NCI-H526 treated with DMSO at 0.1 percent for 48 hours (cell line): Measurements from ENCODE around the gene ATP6V0C.
"Not testable (repeated sequence)": the region's sequence is repeated elsewhere in the genome, so short reads cannot be mapped to it uniquely, and the experiment has no call there.

ENCODE experiments used
- DNase-seq: peaks from one replicate; lab custom pipeline; 2025; lab: John Stamatoyannopoulos, UW

Gene ATP6V0C

GRCh38 chr16:2529061-2529931, 15.5 kb downstream of the ATP6V0C start:
- no peak for DNase-seq

GRCh38 chr16:2529961-2530628, 16.3 kb downstream of the ATP6V0C start:
- DNase-seq = no peak

GRCh38 chr16:2530629-2531318, 17.0 kb downstream of the ATP6V0C start:
- DNase-seq = no peak

GRCh38 chr16:2531371-2531695, 17.6 kb downstream of the ATP6V0C start, which contains the start of gene CEMP1:
Gene CEMP1, minus strand, starts transcription at chr16:2531408. Its CDS starts 335 bp downstream, at chr16:2531073.
- DNase-seq = no peak

- peak; percentile 82 for DNase-seq
Measured at GRCh38 chr16:2531696-2532493, 18.1 kb downstream of the ATP6V0C start.

- peak; percentile 34 for DNase-seq
Measured at GRCh38 chr16:2532494-2533141, 18.9 kb downstream of the ATP6V0C start.

GRCh38 chr16:2533142-2533755, 19.5 kb downstream of the ATP6V0C start:
- DNase-seq = not testable (repeated sequence)

GRCh38 chr16:2533912-2534311, 20.2 kb downstream of the ATP6V0C start:
- no peak for DNase-seq

- not testable (repeated sequence) for DNase-seq
Measured at GRCh38 chr16:2534335-2534734, 20.6 kb downstream of the ATP6V0C start.

GRCh38 chr16:2535625-2536013, 21.9 kb downstream of the ATP6V0C start:
- DNase-seq = no peak

GRCh38 chr16:2537451-2538379, 24.0 kb downstream of the ATP6V0C start, which contains the start of gene PDPK1:
Gene PDPK1, plus strand, starts transcription at chr16:2538021. Its CDS starts 92 bp downstream, at chr16:2538113.
- peak; percentile 65 for DNase-seq

- DNase-seq = not testable (repeated sequence)
Measured at GRCh38 chr16:2539192-2539844, 25.6 kb downstream of the ATP6V0C start.

- not testable (repeated sequence) for DNase-seq
Measured at GRCh38 chr16:2539845-2540458, 26.2 kb downstream of the ATP6V0C start.

- DNase-seq = not testable (repeated sequence)
Measured at GRCh38 chr16:2540912-2541311, 27.2 kb downstream of the ATP6V0C start.

- not testable (repeated sequence) for DNase-seq
Measured at GRCh38 chr16:2541409-2541808, 27.7 kb downstream of the ATP6V0C start.

- not testable (repeated sequence) for DNase-seq
Measured at GRCh38 chr16:2543771-2544170, 30.0 kb downstream of the ATP6V0C start.

- not testable (repeated sequence) for DNase-seq
Measured at GRCh38 chr16:2550283-2550878, 36.6 kb downstream of the ATP6V0C start.

GRCh38 chr16:2551420-2551889, 37.7 kb downstream of the ATP6V0C start:
- DNase-seq = not testable (repeated sequence)
